Measurements from ENCODE around the gene SORCS1.

DNA sequence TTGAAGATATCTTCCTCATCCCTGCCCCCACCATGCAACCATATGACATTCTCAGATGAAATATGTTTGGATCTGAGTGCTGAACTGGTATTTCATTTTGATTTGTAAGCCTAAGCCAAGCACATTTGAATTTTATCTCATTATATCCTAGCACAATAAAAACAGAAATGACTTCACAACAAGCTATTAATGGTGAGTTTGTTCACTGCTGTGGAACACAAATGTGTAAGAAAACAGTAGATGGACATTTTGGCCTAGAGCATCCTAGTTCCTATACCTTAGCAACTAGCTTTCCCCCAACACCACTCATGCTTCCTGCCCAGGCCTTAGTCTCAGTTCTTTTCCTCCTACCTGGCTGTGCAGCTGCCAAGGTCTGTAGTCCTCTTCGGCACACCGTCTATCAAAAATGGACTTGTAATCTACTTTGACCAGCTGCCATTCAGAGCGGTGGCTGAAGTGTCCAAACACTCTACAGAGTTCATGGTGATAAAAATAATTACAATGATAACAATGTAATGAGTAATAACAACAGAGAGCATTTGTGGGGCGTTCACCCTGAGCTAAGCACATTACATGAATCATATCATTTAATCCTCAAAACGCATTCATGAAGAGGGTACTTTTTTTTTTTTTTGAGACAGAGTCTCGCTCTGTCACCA lies 491.9 kb downstream of the SORCS1 start:
- TF ChIP-seq, protein P1, sequence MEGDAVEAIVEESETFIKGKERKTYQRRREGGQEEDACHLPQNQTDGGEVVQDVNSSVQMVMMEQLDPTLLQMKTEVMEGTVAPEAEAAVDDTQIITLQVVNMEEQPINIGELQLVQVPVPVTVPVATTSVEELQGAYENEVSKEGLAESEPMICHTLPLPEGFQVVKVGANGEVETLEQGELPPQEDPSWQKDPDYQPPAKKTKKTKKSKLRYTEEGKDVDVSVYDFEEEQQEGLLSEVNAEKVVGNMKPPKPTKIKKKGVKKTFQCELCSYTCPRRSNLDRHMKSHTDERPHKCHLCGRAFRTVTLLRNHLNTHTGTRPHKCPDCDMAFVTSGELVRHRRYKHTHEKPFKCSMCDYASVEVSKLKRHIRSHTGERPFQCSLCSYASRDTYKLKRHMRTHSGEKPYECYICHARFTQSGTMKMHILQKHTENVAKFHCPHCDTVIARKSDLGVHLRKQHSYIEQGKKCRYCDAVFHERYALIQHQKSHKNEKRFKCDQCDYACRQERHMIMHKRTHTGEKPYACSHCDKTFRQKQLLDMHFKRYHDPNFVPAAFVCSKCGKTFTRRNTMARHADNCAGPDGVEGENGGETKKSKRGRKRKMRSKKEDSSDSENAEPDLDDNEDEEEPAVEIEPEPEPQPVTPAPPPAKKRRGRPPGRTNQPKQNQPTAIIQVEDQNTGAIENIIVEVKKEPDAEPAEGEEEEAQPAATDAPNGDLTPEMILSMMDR (IDR thresholded peaks at IDR 0.05; ENCODE audit: insufficient read depth, low read length, poor library complexity, severe bottlenecking): no peak
- TF ChIP-seq EZH2phosphoT487 (conservative IDR thresholded peaks at IDR 0.05; ENCODE audit: low read length): no peak
